Osteocyte (in vitro differentiated cells): ENCODE data around the gene ZNF562. TPM values are rescaled to one million over a fixed set of nuclear protein-coding genes. Genes with fewer than 3 reads are reported as not detected.
A peak's percentile ranks its signal among the peaks of the same experiment; 100 is the strongest.
"Not testable (repeated sequence)": the region's sequence is repeated elsewhere in the genome, so short reads cannot be mapped to it uniquely, and the experiment has no call there.

Experiments used
- DNase-seq: peaks from one replicate; pipeline ENCODE4 v3.0.0; 2021; ENCODE audit warnings: mixed read lengths; ENCODE audit not compliant: unreplicated experiment; ENCODE audit errors: extremely low spot score
- H3K27ac Mint-ChIP-seq: one replicate; pipeline ENCODE4 v1.8.0; 2021; ENCODE audit warnings: mild to moderate bottlenecking, mixed read lengths; ENCODE audit not compliant: unreplicated experiment
- H3K27me3 Mint-ChIP-seq: one replicate; pipeline ENCODE4 v1.8.0; 2021; ENCODE audit warnings: mixed read lengths; ENCODE audit not compliant: unreplicated experiment
- H3K36me3 Mint-ChIP-seq: one replicate; pipeline ENCODE4 v1.8.0; 2021; ENCODE audit warnings: mixed read lengths; ENCODE audit not compliant: unreplicated experiment
- H3K4me1 Mint-ChIP-seq: one replicate; pipeline ENCODE4 v1.8.0; 2021; ENCODE audit warnings: mixed read lengths; ENCODE audit not compliant: unreplicated experiment
- H3K4me3 Mint-ChIP-seq: one replicate; pipeline ENCODE4 v1.8.0; 2021; ENCODE audit warnings: mild to moderate bottlenecking, moderate library complexity, mixed read lengths; ENCODE audit not compliant: unreplicated experiment
- H3K9me3 Mint-ChIP-seq: one replicate; pipeline ENCODE4 v1.8.0; 2021; ENCODE audit warnings: mixed read lengths; ENCODE audit not compliant: unreplicated experiment
- total RNA-seq: library from RNA; stranded (reverse); gene quantifications from 2 replicates; pipeline ENCODE4 v1.2.1, GENCODE V29; 2021
- TF ChIP-seq, protein P1 (sequence below): fragments of 200-600 bp; sonication (generic); IDR thresholded peaks from 2 replicates; pipeline ENCODE4 v1.5.0; 2021; ENCODE audit warnings: antibody characterized with exemption, mild to moderate bottlenecking, moderate library complexity

The ZNF562 gene
- total RNA-seq, 1 donor from 2014 or later = 15.1 TPM

DNA sequence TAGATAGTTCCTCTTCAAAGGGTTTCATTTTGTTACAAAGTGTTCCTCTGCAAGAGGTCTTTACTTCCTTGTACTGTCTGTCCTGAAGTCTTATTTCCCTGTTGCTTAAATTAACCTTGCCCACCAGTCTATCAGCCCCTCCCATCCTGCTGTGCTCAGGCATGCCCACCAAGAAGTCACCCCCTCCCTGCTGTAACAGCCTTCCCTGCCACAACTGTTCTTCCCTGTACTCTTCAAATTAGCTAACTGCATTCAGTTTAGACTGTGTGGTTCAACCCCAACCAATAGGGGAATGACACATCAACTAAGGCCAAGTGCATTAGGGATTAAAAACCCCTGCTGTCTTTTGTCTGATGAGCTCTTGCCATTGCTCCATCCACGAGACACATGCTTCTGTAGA is 34.4 kb upstream of the ZNF562 start:
- no peak overlapping the region for H3K4me3 Mint-ChIP-seq
- H3K9me3 Mint-ChIP-seq = peaks cover 33% of the 10 kb centered on the region

GRCh38 chr19:9705836-9706235 is 30.9 kb upstream of the ZNF562 start:
- no peak for DNase-seq
- TF ChIP-seq, protein P1, sequence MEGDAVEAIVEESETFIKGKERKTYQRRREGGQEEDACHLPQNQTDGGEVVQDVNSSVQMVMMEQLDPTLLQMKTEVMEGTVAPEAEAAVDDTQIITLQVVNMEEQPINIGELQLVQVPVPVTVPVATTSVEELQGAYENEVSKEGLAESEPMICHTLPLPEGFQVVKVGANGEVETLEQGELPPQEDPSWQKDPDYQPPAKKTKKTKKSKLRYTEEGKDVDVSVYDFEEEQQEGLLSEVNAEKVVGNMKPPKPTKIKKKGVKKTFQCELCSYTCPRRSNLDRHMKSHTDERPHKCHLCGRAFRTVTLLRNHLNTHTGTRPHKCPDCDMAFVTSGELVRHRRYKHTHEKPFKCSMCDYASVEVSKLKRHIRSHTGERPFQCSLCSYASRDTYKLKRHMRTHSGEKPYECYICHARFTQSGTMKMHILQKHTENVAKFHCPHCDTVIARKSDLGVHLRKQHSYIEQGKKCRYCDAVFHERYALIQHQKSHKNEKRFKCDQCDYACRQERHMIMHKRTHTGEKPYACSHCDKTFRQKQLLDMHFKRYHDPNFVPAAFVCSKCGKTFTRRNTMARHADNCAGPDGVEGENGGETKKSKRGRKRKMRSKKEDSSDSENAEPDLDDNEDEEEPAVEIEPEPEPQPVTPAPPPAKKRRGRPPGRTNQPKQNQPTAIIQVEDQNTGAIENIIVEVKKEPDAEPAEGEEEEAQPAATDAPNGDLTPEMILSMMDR = no peak
- H3K9me3 Mint-ChIP-seq = peaks cover 16% of the 10 kb centered on the region

More for the DNA sequence above, 34.4 kb upstream of the ZNF562 start:
- DNase-seq = no peak
- peaks cover 3% of the 10 kb centered on the region for H3K27me3 Mint-ChIP-seq
- no peaks in the 10 kb centered on the region for H3K4me1 Mint-ChIP-seq
- TF ChIP-seq, protein P1 = no peak
- peaks cover 2% of the 10 kb centered on the region for H3K36me3 Mint-ChIP-seq
- H3K27ac Mint-ChIP-seq = no peak overlapping the region

DNA sequence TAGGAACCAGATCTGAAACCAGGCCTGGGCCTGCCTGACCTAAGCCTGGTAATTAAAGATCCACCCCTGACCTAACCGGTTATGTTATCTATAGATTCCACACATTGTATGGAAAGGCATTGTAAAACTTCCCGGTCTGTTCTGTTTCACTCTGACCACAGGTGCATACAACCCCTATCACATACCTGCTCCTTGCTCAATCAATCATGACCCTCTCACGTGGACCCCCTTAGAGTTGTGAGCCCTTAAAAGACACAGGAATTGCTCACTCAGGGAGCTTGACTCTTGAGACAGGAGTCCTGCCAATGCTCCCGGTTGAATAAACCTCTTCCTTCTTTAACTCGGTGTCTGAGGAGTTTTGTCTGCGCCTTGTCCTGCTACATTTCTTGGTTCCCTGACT is 27.3 kb upstream of the ZNF562 start:
- Mint-ChIP-seq H3K27ac (no peak overlapping the region), H3K27me3 (peaks cover 5% of the 10 kb centered on the region), H3K9me3 (peaks cover 17% of the 10 kb centered on the region), H3K36me3 (no peaks in the 10 kb centered on the region), H3K4me3 (no peak overlapping the region), H3K4me1 (no peaks in the 10 kb centered on the region)
- DNase-seq = no peak
- TF ChIP-seq, protein P1 = no peak

More at GRCh38 chr19:9705836-9706235, 30.9 kb upstream of the ZNF562 start:
- peaks cover 5% of the 10 kb centered on the region for H3K27me3 Mint-ChIP-seq
- H3K36me3 Mint-ChIP-seq = peaks cover 2% of the 10 kb centered on the region
- no peak overlapping the region for H3K27ac Mint-ChIP-seq
- no peak overlapping the region for H3K4me3 Mint-ChIP-seq
- no peaks in the 10 kb centered on the region for H3K4me1 Mint-ChIP-seq

DNA sequence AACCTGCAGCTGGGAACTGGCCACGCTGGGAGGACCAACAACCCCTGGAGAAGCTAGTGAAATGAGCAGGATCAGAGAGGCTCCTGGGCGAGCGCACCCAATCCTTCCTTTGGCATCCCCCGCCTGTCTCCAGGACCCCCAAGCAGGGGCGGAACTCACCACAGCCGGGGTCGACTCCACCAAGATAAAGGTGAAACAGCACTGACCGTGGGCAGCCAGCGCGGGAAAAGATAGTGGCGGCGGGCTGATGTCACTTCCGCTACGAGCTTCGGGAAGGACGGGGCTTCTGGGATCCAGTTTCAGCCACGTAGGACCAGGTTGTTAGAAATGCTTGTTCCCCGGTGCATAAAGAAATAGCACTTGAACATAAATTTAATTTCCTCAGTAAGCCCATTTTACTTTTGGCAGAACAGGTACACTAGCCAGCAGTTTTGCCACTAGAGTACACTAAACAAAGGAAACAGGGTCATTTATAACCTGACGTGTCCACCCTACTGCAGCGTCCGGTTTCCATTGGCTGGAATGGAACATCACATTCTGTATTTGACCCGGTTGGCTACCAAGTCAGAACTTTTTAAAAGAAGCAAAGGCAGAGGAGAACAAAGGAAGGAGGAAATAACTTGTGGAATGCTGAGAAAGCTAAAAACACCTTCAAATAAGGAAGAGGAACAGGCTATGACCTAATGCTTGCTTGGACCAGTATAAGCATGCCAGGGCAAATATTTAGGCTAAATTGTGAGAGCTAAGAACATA is 25.5 kb upstream of the ZNF562 start:
- Mint-ChIP-seq H3K36me3 (no peaks in the 10 kb centered on the region), H3K4me3 (no peak overlapping the region), H3K4me1 (no peaks in the 10 kb centered on the region), H3K27me3 (peaks cover 5% of the 10 kb centered on the region), H3K27ac (no peak overlapping the region), H3K9me3 (peaks cover 16% of the 10 kb centered on the region)
- TF ChIP-seq, protein P1 = no peak
- no peak for DNase-seq

DNA sequence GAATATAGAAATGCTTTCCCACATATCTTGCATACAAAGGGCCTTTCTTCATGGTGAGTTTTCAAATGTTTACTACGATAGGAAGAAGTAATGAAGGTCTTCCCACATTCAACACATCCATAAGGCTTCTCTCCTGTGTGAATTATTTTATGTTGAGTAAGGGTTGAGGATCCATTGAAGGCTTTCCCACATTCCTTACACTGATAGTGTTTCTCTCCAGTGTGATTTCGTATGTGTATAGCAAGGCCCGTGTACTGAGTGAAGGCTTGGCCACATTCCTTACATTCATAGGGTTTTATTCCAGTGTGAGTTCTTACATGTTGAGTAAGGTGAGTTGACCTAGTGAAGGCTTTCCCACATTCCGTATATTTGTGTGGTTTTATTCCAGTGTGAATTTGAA is 15.4 kb upstream of the ZNF562 start:
- DNase-seq, H3K4me3 Mint-ChIP-seq, H3K27me3 Mint-ChIP-seq, H3K4me1 Mint-ChIP-seq, H3K27ac Mint-ChIP-seq, H3K36me3 Mint-ChIP-seq: not testable (repeated sequence)
- peaks cover 30% of the 10 kb centered on the region for H3K9me3 Mint-ChIP-seq

- not testable (repeated sequence) for H3K4me1 Mint-ChIP-seq, H3K4me3 Mint-ChIP-seq, H3K27ac Mint-ChIP-seq, H3K9me3 Mint-ChIP-seq, H3K36me3 Mint-ChIP-seq, DNase-seq, H3K27me3 Mint-ChIP-seq
These were observed 5.1 kb upstream of the ZNF562 start for GRCh38 chr19:9679996-9680395.

- Mint-ChIP-seq H3K36me3 (peaks cover 20% of the 10 kb centered on the region), H3K27ac (peak overlapping the region; percentile 99), H3K4me3 (peak overlapping the region; percentile 94)
- not testable (repeated sequence) for H3K27me3 Mint-ChIP-seq, H3K4me1 Mint-ChIP-seq, H3K9me3 Mint-ChIP-seq, DNase-seq
These were observed 530 bp upstream of the ZNF562 start for GRCh38 chr19:9675358-9675901.
